NB4 (cell line): ENCODE data around the gene PTGER2.

Source experiments
- DNase-seq: peaks from one replicate; pipeline ENCODE4 v3.0.0; 2010; ENCODE audit warnings: low read depth
- H3K4me3 ChIP-seq: one replicate; pipeline ENCODE4 v1.5.1; 2011; ENCODE audit warnings: mild to moderate bottlenecking, low read depth, low read length, moderate library complexity
- CTCF ChIP-seq: IDR thresholded peaks from one replicate; pipeline ENCODE4 v1.5.1; 2012; ENCODE audit warnings: low read depth, low read length
- MAX ChIP-seq: IDR thresholded peaks from 2 replicates; pipeline ENCODE4 v1.6.1; 2011; ENCODE audit warnings: low read depth, low read length
- MYC ChIP-seq: IDR thresholded peaks from 2 replicates; pipeline ENCODE4 v1.6.1; 2011; ENCODE audit warnings: low read depth, low read length
- POLR2A ChIP-seq: IDR thresholded peaks from 2 replicates; pipeline ENCODE4 v1.6.1; 2011; ENCODE audit warnings: mild to moderate bottlenecking; ENCODE audit not compliant: insufficient read length; ENCODE audit errors: extremely low read depth

Gene PTGER2

GRCh38 chr14:52296378-52296777, 17.7 kb upstream of the PTGER2 start:
- TF ChIP-seq CTCF: no peak
- TF ChIP-seq MAX: no peak
- TF ChIP-seq POLR2A: no peak
- H3K4me3 ChIP-seq: no peak overlapping the region
- no peak for DNase-seq

- H3K4me3 ChIP-seq: no peak overlapping the region
- TF ChIP-seq POLR2A (no peak), CTCF (no peak), MAX (no peak), MYC (no peak)
- DNase-seq: no peak
Observed at GRCh38 chr14:52298795-52299194, 15.3 kb upstream of the PTGER2 start.

GRCh38 chr14:52299692-52300278, 14.3 kb upstream of the PTGER2 start:
- H3K4me3 ChIP-seq: no peak overlapping the region
- TF ChIP-seq POLR2A: no peak
- TF ChIP-seq CTCF: peak; percentile 38
- no peak for TF ChIP-seq MYC
- no peak for TF ChIP-seq MAX
- peak; percentile 61 for DNase-seq

GRCh38 chr14:52303236-52303635, 10.9 kb upstream of the PTGER2 start:
- no peak for TF ChIP-seq MYC
- TF ChIP-seq MAX: no peak
- TF ChIP-seq POLR2A: no peak
- TF ChIP-seq CTCF: no peak
- DNase-seq: no peak
- no peak overlapping the region for H3K4me3 ChIP-seq

GRCh38 chr14:52304248-52304904, 9.7 kb upstream of the PTGER2 start:
- TF ChIP-seq POLR2A: no peak
- TF ChIP-seq CTCF: no peak
- no peak for TF ChIP-seq MAX
- no peak for TF ChIP-seq MYC
- no peak for DNase-seq
- H3K4me3 ChIP-seq: no peak overlapping the region

- no peak overlapping the region for H3K4me3 ChIP-seq
- TF ChIP-seq MAX (no peak), POLR2A (no peak), MYC (no peak), CTCF (no peak)
- no peak for DNase-seq
Observed at GRCh38 chr14:52305014-52305413, 9.1 kb upstream of the PTGER2 start.
